ENCODE data around the gene DMD.

DMD gene

GRCh38 chrX:31091819-31092218 lies 2119.5 kb downstream of the DMD start:
- no peak for DNase-seq

- DNase-seq, result no peak
These were observed 2136.8 kb downstream of the DMD start for GRCh38 chrX:31074522-31074921.

- no peak for DNase-seq
These were observed 2139.6 kb downstream of the DMD start, which contains the start of gene FTHL17 for GRCh38 chrX:31071725-31072124. Gene FTHL17 (minus strand): TSS chrX:31072041. CDS start chrX:31071953, 88 bp downstream.

- no peak for DNase-seq
These were observed 2140.1 kb downstream of the DMD start for GRCh38 chrX:31071262-31071661.

- peak in 1 of 4 experiments; percentile 1 for DNase-seq
These were observed 2141.3 kb downstream of the DMD start for GRCh38 chrX:31070057-31070468.

All from suppressor macrophage (primary cell).